HepG2 (cell line): ENCODE measurements around the gene MAP9. TPM values are rescaled to one million over a fixed set of nuclear protein-coding genes. Genes with fewer than 3 reads are reported as not detected.

Source experiments
- ATAC-seq: fragments of 200-7000 bp; cut with Tn5 transposase; 3 replicates; pipeline ENCODE4 v1.9.1; 2020; ENCODE audit warnings: mild to moderate bottlenecking, moderate library complexity
- BruUV-seq: library from RNA; stranded (reverse); fragments of 400-500 nt; replicated peaks from 2 replicates; lab custom pipeline; 2021; lab: Mats Ljungman, UMichigan
- CTCF ChIA-PET: fragments of 300-600 bp; formaldehyde crosslinking; extraction: SDS; loops from one replicate; lab custom pipeline; 2021; ENCODE audit warnings: low total read pairs, inconsistent platforms, low intra/inter-chr PET ratio; lab: Yijun Ruan, JAX
- POLR2A ChIA-PET: fragments of 350-600 bp; sonication (Branson Sonifier 250); formaldehyde crosslinking; loops from one replicate; lab custom pipeline; 2020; ENCODE audit warnings: antibody characterized with exemption, inconsistent platforms; lab: Yijun Ruan, JAX
- DNase-seq: peaks from one replicate; pipeline ENCODE4 v3.0.0-alpha.2; 2015; ENCODE audit warnings: low spot score
- FAIRE-seq: peaks from 3 replicates; lab custom pipeline; 2011; peaks lifted over from hg19 to GRCh38; lab: Jason Lieb, UNC
- H2AFZ ChIP-seq: one replicate; pipeline ENCODE4 v1.6.1; 2011; ENCODE audit warnings: low read length, inconsistent platforms
- H3K27ac ChIP-seq: fragments of 300-600 bp; 3 replicates; pipeline ENCODE4 v1.8.0; 2011; ENCODE audit warnings: mixed run types, mild to moderate bottlenecking, mixed read lengths, low read length, inconsistent platforms; ENCODE audit not compliant: insufficient read depth; ENCODE audit errors: extremely low read length
- H3K27me3 ChIP-seq, 2 experiments: fragments of 200-600 bp in 1 of 2; 2 replicates in 1 of 2; 3 replicates in 1 of 2; pipeline versions ENCODE4 v1.6.0 to v1.8.0; 2011; ENCODE audit warnings: low read length in 2 of 2, mild to moderate bottlenecking in 2 of 2, moderate library complexity in 2 of 2, inconsistent platforms in 1 of 2; ENCODE audit not compliant: insufficient read depth in 2 of 2, control insufficient read depth in 1 of 2
- H3K36me3 ChIP-seq, 2 experiments: fragments of 200-600 bp in 1 of 2; replicated peaks in 1 of 2; 2 replicates in 1 of 2; 3 replicates in 1 of 2; pipeline versions ENCODE4 v1.5.1 to v1.8.0; 2011; ENCODE audit warnings: low read length in 2 of 2, inconsistent platforms in 1 of 2; ENCODE audit not compliant: insufficient read depth in 2 of 2, control insufficient read depth in 1 of 2
- H3K4me1 ChIP-seq: 2 replicates; pipeline ENCODE4 v1.5.1; 2012; ENCODE audit warnings: low read length, inconsistent platforms; ENCODE audit not compliant: insufficient read depth
- H3K4me2 ChIP-seq: 2 replicates; pipeline ENCODE4 v1.6.0; 2011; ENCODE audit warnings: low read depth, low read length, inconsistent platforms
- H3K4me3 ChIP-seq, 3 experiments: fragments of 200-600 bp in 1 of 3; sonication (generic), shearing (Covaris generic) in 1 of 3; replicated peaks in 1 of 3; 2 replicates each; pipeline ENCODE4 v1.5.1; 2011 to 2016; ENCODE audit warnings: low read length in 3 of 3, inconsistent platforms in 2 of 3, low read depth in 2 of 3, mild to moderate bottlenecking in 2 of 3, control low read depth in 1 of 3, mixed read lengths in 1 of 3; ENCODE audit not compliant: insufficient read depth in 1 of 3
- H3K79me2 ChIP-seq: one replicate; pipeline ENCODE4 v1.6.1; 2011; ENCODE audit warnings: low read length, inconsistent platforms; ENCODE audit not compliant: insufficient read depth
- H3K9ac ChIP-seq: 2 replicates; pipeline ENCODE4 v1.6.0; 2011; ENCODE audit warnings: mild to moderate bottlenecking, low read depth, low read length, inconsistent platforms; ENCODE audit not compliant: insufficient read depth
- H3K9me3 ChIP-seq: 2 replicates; pipeline ENCODE4 v1.5.1; 2012; ENCODE audit warnings: mild to moderate bottlenecking, low read length
- H4K20me1 ChIP-seq: 2 replicates; pipeline ENCODE4 v1.6.0; 2011; ENCODE audit warnings: inconsistent platforms, mild to moderate bottlenecking, low read length, moderate library complexity; ENCODE audit not compliant: insufficient read depth
- ARID2 ChIP-seq: sonication (generic); formaldehyde crosslinking; IDR thresholded peaks from 2 replicates; pipeline ENCODE4 v1.8.1; 2022; ENCODE audit warnings: mild to moderate bottlenecking, missing genetic modification reagents, borderline replicate concordance
- EP300 ChIP-seq, 3 experiments: sonication (generic) in 1 of 3; formaldehyde crosslinking in 1 of 3; IDR thresholded peaks; 2 replicates each; pipeline versions ENCODE4 v1.5.1 to v1.6.1; 2011 to 2020; ENCODE audit warnings: low read depth in 2 of 3, low read length in 2 of 3, borderline replicate concordance in 1 of 3, improper control_type of control experiment in 1 of 3, mild to moderate bottlenecking in 1 of 3, missing genetic modification reagents in 1 of 3, moderate library complexity in 1 of 3
- ERF ChIP-seq: IDR thresholded peaks from 2 replicates; pipeline ENCODE4 v1.6.1; 2018; ENCODE audit warnings: missing biosample characterization, missing genetic modification reagents
- FLYWCH1 ChIP-seq: sonication (generic); formaldehyde crosslinking; IDR thresholded peaks from 2 replicates; pipeline ENCODE4 v1.8.1; 2023; ENCODE audit warnings: mild to moderate bottlenecking, missing genetic modification reagents
- KDM1A ChIP-seq: IDR thresholded peaks from 2 replicates; pipeline ENCODE4 v1.6.1; 2016; ENCODE audit warnings: missing compliant biosample characterization
- MZF1 ChIP-seq: sonication (generic); formaldehyde crosslinking; IDR thresholded peaks from 2 replicates; pipeline ENCODE4 v1.8.1; 2023; ENCODE audit warnings: mild to moderate bottlenecking, missing genetic modification reagents, borderline replicate concordance
- POLR2AphosphoS5 ChIP-seq: IDR thresholded peaks from 2 replicates; pipeline ENCODE4 v1.6.1; 2012; ENCODE audit warnings: low read depth, low read length
- ZNF143 ChIP-seq: sonication (generic); formaldehyde crosslinking; IDR thresholded peaks from 2 replicates; pipeline ENCODE4 v1.4.0; 2020; ENCODE audit warnings: missing genetic modification reagents
- ZNF333 ChIP-seq: sonication (generic); formaldehyde crosslinking; IDR thresholded peaks from 2 replicates; pipeline ENCODE4 v1.4.0; 2020; ENCODE audit warnings: mild to moderate bottlenecking, missing genetic modification reagents, borderline replicate concordance
- ZNF776 ChIP-seq: sonication (generic); formaldehyde crosslinking; IDR thresholded peaks from 2 replicates; pipeline ENCODE4 v1.4.0; 2020; ENCODE audit warnings: mild to moderate bottlenecking, missing genetic modification reagents
- WGBS: methylation state at CpG from one replicate; pipeline ENCODE4 v1.1.6; 2017; ENCODE audit warnings: low lambda C conversion rate; 5-methylcytosine and 5-hydroxymethylcytosine counted together
- in situ Hi-C: cut with HindIII; loops from 2 replicates; pipeline ENCODE4 v1.10.0; 2017; ENCODE audit warnings: low pct_unique_long_range_greater_than_20kb; ENCODE audit not compliant: extremely low pct_ligation_motif_present
- intact Hi-C: fragments of 100-400 bp; cut with micrococcal nuclease; formaldehyde crosslinking; loops from one replicate; pipeline ENCODE4 v1.10.0; 2022; ENCODE audit not compliant: unreplicated experiment
- polyA plus RNA-seq, 8 experiments: library from polyadenylated mRNA; depleted of rRNA in 3 of 8; stranded (reverse) in 7 of 8; unstranded in 1 of 8; fragments of >200 nt; fragmentation: Illumina TruSeq in 4 of 8; extraction: Trizol in 4 of 8; gene quantifications; 2 replicates each; pipeline versions ENCODE4 v1.2.1 to v1.2.3, GENCODE V29; 2011 to 2016; ENCODE audit warnings: low read depth in 4 of 8, missing spikeins in 1 of 8, mixed read lengths in 1 of 8; ENCODE audit not compliant: insufficient read depth in 1 of 8
- total RNA-seq, 5 experiments: library from RNA; depleted of rRNA; stranded (reverse); fragments of >200 nt; fragmentation: Illumina TruSeq; extraction: Trizol; gene quantifications; 2 replicates each; pipeline ENCODE4 v1.2.3, GENCODE V29; 2016; ENCODE audit warnings: low read depth in 1 of 5
- TF ChIP-seq, protein P1 (sequence below): sonication (generic); formaldehyde crosslinking; IDR thresholded peaks from 2 replicates; pipeline ENCODE4 v1.4.0; 2020; ENCODE audit warnings: missing genetic modification reagents, mild to moderate bottlenecking, borderline replicate concordance
- TF ChIP-seq, protein P2 (sequence below): sonication (generic); formaldehyde crosslinking; IDR thresholded peaks from 2 replicates; pipeline ENCODE4 v1.4.0; 2020; ENCODE audit warnings: missing genetic modification reagents
- TF ChIP-seq, protein P3 (sequence below): sonication (generic); formaldehyde crosslinking; IDR thresholded peaks from 2 replicates; pipeline ENCODE4 v1.4.0; 2020; ENCODE audit warnings: mild to moderate bottlenecking, missing genetic modification reagents
- TF ChIP-seq, protein P4 (sequence below): sonication (generic); formaldehyde crosslinking; IDR thresholded peaks from 2 replicates; pipeline ENCODE4 v1.8.0; 2022; ENCODE audit warnings: mild to moderate bottlenecking, missing genetic modification reagents
- TF ChIP-seq, protein P5 (sequence below): sonication (generic); formaldehyde crosslinking; IDR thresholded peaks from 2 replicates; pipeline ENCODE4 v1.4.0; 2020; ENCODE audit warnings: mild to moderate bottlenecking, low read depth, missing genetic modification reagents
- TF ChIP-seq, protein P6 (sequence below): sonication (generic); formaldehyde crosslinking; IDR thresholded peaks from 2 replicates; pipeline ENCODE4 v1.5.1; 2020; ENCODE audit warnings: missing genetic modification reagents, mild to moderate bottlenecking, borderline replicate concordance

Gene MAP9
- total and polyA plus RNA-seq, 2 of the 13 experiments (the other 11 are each of a cell fraction or from before 2014, with no cell fraction given): not detected

DNA sequence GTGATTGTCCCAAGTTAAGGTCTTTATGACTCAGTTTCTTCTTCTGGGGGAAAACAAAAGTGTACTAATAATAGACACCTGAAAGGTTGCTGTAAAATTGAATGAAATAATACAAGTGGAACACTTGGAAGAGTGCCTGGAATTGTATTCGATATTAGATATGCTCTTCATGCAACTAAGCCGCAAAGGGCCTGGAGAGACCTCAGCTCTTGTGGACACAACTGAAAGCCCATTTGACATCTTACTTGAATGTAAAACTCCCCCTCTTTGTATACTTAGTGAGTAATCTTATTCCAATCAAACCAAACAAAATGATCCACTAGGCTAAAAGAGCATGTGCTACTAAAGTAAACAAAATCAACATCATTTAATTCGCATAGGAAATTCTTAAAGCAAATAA is 511 bp upstream of the MAP9 start:
- H3K79me2 ChIP-seq: no peaks in the 10 kb centered on the region
- intact Hi-C loops: no loop called here
- H3K9me3 ChIP-seq: no peaks in the 10 kb centered on the region
- H3K27me3 ChIP-seq: no peaks in the 10 kb centered on the region; a peak in 2 of 5 replicates
- no peak overlapping the region for H3K9ac ChIP-seq
- in situ Hi-C loops: no loop called here
- no TSS peak for BruUV-seq
- ChIA-PET CTCF (no interaction called here), POLR2A (no interaction called here)
- no peak overlapping the region for H3K4me3 ChIP-seq
- H2AFZ ChIP-seq: no peak overlapping the region
- no peak for DNase-seq
- no peaks in the 10 kb centered on the region for H3K4me1 ChIP-seq
- H3K27ac ChIP-seq: no peak overlapping the region
- no peaks in the 10 kb centered on the region for H3K36me3 ChIP-seq
- H4K20me1 ChIP-seq: no peaks in the 10 kb centered on the region
- WGBS: 29% methylated on average over 3 of the region's 3 CpGs
- FAIRE-seq: no peak
- no peak overlapping the region for H3K4me2 ChIP-seq
- no peak for ATAC-seq
- TF ChIP-seq POLR2AphosphoS5 (no peak), EP300 (IDR thresholded peaks at IDR 0.05; ENCODE audit: low read depth in 2 of 2, low read length in 2 of 2) (no peak), EP300 (CRISPR knock-in tag; IDR thresholded peaks at IDR 0.05; ENCODE audit: borderline replicate concordance) (no peak), ZNF333 (CRISPR knock-in tag) (no peak), ERF (CRISPR knock-in tag) (no peak), ZNF776 (no peak), FLYWCH1 (CRISPR knock-in tag) (no peak), ZNF143 (CRISPR knock-in tag) (no peak), ARID2 (CRISPR knock-in tag) (no peak), KDM1A (CRISPR knock-in tag) (no peak), MZF1 (no peak)
- TF ChIP-seq, protein P1, sequence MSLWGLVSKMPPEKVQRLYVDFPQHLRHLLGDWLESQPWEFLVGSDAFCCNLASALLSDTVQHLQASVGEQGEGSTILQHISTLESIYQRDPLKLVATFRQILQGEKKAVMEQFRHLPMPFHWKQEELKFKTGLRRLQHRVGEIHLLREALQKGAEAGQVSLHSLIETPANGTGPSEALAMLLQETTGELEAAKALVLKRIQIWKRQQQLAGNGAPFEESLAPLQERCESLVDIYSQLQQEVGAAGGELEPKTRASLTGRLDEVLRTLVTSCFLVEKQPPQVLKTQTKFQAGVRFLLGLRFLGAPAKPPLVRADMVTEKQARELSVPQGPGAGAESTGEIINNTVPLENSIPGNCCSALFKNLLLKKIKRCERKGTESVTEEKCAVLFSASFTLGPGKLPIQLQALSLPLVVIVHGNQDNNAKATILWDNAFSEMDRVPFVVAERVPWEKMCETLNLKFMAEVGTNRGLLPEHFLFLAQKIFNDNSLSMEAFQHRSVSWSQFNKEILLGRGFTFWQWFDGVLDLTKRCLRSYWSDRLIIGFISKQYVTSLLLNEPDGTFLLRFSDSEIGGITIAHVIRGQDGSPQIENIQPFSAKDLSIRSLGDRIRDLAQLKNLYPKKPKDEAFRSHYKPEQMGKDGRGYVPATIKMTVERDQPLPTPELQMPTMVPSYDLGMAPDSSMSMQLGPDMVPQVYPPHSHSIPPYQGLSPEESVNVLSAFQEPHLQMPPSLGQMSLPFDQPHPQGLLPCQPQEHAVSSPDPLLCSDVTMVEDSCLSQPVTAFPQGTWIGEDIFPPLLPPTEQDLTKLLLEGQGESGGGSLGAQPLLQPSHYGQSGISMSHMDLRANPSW (CRISPR knock-in tag): no peak
- TF ChIP-seq, protein P2, sequence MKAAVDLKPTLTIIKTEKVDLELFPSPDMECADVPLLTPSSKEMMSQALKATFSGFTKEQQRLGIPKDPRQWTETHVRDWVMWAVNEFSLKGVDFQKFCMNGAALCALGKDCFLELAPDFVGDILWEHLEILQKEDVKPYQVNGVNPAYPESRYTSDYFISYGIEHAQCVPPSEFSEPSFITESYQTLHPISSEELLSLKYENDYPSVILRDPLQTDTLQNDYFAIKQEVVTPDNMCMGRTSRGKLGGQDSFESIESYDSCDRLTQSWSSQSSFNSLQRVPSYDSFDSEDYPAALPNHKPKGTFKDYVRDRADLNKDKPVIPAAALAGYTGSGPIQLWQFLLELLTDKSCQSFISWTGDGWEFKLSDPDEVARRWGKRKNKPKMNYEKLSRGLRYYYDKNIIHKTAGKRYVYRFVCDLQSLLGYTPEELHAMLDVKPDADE (CRISPR knock-in tag): no peak
- TF ChIP-seq, protein P3, sequence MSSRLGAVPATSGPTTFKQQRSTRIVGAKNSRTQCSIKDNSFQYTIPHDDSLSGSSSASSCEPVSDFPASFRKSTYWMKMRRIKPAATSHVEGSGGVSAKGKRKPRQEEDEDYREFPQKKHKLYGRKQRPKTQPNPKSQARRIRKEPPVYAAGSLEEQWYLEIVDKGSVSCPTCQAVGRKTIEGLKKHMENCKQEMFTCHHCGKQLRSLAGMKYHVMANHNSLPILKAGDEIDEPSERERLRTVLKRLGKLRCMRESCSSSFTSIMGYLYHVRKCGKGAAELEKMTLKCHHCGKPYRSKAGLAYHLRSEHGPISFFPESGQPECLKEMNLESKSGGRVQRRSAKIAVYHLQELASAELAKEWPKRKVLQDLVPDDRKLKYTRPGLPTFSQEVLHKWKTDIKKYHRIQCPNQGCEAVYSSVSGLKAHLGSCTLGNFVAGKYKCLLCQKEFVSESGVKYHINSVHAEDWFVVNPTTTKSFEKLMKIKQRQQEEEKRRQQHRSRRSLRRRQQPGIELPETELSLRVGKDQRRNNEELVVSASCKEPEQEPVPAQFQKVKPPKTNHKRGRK (CRISPR knock-in tag): no peak
- TF ChIP-seq, protein P4, sequence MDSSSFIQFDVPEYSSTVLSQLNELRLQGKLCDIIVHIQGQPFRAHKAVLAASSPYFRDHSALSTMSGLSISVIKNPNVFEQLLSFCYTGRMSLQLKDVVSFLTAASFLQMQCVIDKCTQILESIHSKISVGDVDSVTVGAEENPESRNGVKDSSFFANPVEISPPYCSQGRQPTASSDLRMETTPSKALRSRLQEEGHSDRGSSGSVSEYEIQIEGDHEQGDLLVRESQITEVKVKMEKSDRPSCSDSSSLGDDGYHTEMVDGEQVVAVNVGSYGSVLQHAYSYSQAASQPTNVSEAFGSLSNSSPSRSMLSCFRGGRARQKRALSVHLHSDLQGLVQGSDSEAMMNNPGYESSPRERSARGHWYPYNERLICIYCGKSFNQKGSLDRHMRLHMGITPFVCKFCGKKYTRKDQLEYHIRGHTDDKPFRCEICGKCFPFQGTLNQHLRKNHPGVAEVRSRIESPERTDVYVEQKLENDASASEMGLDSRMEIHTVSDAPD: no peak
- TF ChIP-seq, protein P5, sequence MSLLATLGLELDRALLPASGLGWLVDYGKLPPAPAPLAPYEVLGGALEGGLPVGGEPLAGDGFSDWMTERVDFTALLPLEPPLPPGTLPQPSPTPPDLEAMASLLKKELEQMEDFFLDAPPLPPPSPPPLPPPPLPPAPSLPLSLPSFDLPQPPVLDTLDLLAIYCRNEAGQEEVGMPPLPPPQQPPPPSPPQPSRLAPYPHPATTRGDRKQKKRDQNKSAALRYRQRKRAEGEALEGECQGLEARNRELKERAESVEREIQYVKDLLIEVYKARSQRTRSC: no peak
- TF ChIP-seq, protein P6, sequence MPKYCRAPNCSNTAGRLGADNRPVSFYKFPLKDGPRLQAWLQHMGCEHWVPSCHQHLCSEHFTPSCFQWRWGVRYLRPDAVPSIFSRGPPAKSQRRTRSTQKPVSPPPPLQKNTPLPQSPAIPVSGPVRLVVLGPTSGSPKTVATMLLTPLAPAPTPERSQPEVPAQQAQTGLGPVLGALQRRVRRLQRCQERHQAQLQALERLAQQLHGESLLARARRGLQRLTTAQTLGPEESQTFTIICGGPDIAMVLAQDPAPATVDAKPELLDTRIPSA (CRISPR knock-in tag): no peak
